Parathyroid adenoma (tissue), 2 donors: ENCODE results near the gene HHATL.

Source experiments
- H2AFZ ChIP-seq: fragments of 300-600 bp; sonication (generic); one replicate; pipeline ENCODE4 v1.7.0; 2017; ENCODE audit warnings: antibody characterized with exemption, mild to moderate bottlenecking
- H3K27ac ChIP-seq: fragments of 300-600 bp; sonication (generic); one replicate; pipeline ENCODE4 v1.7.0; 2017
- H3K27me3 ChIP-seq: fragments of 300-600 bp; sonication (generic); one replicate; pipeline ENCODE4 v1.7.0; 2017; ENCODE audit warnings: low read length; ENCODE audit not compliant: control insufficient read depth, insufficient read depth
- H3K36me3 ChIP-seq: fragments of 300-600 bp; sonication (generic); one replicate; pipeline ENCODE4 v1.7.0; 2017; ENCODE audit warnings: low read length; ENCODE audit not compliant: control insufficient read depth, insufficient read depth
- H3K4me1 ChIP-seq: fragments of 300-600 bp; sonication (generic); one replicate; pipeline ENCODE4 v1.7.0; 2017; ENCODE audit warnings: control low read depth
- H3K4me2 ChIP-seq: fragments of 300-600 bp; sonication (generic); one replicate; pipeline ENCODE4 v1.7.0; 2017; ENCODE audit warnings: low read length
- H3K4me3 ChIP-seq: fragments of 300-600 bp; sonication (generic); one replicate; pipeline ENCODE4 v1.7.0; 2017; ENCODE audit warnings: low read depth, low read length
- H3K79me2 ChIP-seq: fragments of 300-600 bp; sonication (generic); one replicate; pipeline ENCODE4 v1.7.0; 2017; ENCODE audit warnings: control low read depth
- H3K9ac ChIP-seq: fragments of 300-600 bp; sonication (generic); one replicate; pipeline ENCODE4 v1.7.0; 2017; ENCODE audit warnings: mild to moderate bottlenecking
- H3K9me3 ChIP-seq: fragments of 300-600 bp; sonication (generic); one replicate; pipeline ENCODE4 v1.7.0; 2017; ENCODE audit warnings: low read length; ENCODE audit not compliant: control insufficient read depth
- TF ChIP-seq, protein P1 (sequence below): fragments of 300-600 bp; sonication (generic); IDR thresholded peaks from one replicate; pipeline ENCODE4 v1.7.0; 2017; ENCODE audit warnings: antibody characterized with exemption, mild to moderate bottlenecking
- donor health status: primary hyperparathyroidism.

HHATL gene

GRCh38 chr3:42665050-42665878, 37.3 kb downstream of the HHATL start:
- Histone ChIP-seq H3K4me1 (peaks cover 15% of the 10 kb centered on the region), H3K9me3 (no peaks in the 10 kb centered on the region), H3K4me3 (no peak overlapping the region), H3K27ac (no peak overlapping the region), H3K79me2 (no peaks in the 10 kb centered on the region), H3K36me3 (no peaks in the 10 kb centered on the region), H2AFZ (no peak overlapping the region), H3K9ac (no peak overlapping the region), H3K4me2 (no peak overlapping the region), H3K27me3 (no peaks in the 10 kb centered on the region)
- TF ChIP-seq, protein P1, sequence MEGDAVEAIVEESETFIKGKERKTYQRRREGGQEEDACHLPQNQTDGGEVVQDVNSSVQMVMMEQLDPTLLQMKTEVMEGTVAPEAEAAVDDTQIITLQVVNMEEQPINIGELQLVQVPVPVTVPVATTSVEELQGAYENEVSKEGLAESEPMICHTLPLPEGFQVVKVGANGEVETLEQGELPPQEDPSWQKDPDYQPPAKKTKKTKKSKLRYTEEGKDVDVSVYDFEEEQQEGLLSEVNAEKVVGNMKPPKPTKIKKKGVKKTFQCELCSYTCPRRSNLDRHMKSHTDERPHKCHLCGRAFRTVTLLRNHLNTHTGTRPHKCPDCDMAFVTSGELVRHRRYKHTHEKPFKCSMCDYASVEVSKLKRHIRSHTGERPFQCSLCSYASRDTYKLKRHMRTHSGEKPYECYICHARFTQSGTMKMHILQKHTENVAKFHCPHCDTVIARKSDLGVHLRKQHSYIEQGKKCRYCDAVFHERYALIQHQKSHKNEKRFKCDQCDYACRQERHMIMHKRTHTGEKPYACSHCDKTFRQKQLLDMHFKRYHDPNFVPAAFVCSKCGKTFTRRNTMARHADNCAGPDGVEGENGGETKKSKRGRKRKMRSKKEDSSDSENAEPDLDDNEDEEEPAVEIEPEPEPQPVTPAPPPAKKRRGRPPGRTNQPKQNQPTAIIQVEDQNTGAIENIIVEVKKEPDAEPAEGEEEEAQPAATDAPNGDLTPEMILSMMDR: no peak

- no peak overlapping the region for H3K27ac ChIP-seq
- TF ChIP-seq, protein P1: no peak
- H3K36me3 ChIP-seq: no peaks in the 10 kb centered on the region
- H3K9ac ChIP-seq: no peak overlapping the region
- no peaks in the 10 kb centered on the region for H3K79me2 ChIP-seq
- no peak overlapping the region for H3K4me2 ChIP-seq
- H3K4me3 ChIP-seq: no peak overlapping the region
- peaks cover 15% of the 10 kb centered on the region for H3K4me1 ChIP-seq
- no peak overlapping the region for H2AFZ ChIP-seq
- H3K9me3 ChIP-seq: no peaks in the 10 kb centered on the region
- no peaks in the 10 kb centered on the region for H3K27me3 ChIP-seq
Measured at GRCh38 chr3:42664438-42664803, 38.2 kb downstream of the HHATL start.

DNA sequence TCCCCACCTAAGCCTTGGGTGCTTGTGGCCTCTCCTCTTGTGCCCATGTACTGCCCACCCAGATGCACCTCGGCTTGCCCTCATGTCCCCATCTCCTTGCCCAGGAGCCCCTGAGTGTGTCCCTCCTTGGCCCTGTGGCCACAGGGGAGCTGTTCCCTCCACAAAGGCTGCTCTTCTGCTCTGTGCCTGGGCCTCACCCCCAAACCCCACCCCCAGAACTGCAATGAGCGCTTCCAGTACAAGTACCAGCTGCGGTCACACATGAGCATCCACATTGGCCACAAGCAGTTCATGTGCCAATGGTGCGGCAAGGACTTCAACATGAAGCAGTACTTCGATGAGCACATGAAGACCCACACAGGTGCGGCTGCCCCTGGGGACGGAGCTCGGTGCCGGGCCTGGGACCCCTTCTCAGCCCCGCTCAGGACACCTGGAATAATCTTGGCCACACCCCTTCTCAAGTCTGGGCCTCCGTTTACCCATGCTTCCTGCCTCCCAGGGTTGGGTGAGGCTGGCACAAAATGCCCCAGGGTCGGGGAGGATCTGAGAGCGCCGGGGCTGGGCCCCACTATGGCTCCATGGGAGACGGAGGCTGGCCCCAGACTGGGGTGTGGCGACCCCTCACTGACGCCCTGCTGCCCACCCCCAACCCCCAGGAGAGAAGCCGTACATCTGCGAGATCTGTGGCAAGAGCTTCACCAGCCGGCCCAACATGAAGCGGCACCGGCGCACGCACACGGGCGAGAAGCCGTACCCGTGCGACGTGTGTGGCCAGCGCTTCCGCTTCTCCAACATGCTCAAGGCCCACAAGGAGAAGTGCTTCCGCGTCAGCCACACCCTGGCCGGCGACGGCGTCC, 38.8 kb downstream of the HHATL start:
- H3K4me1 ChIP-seq: peaks cover 14% of the 10 kb centered on the region
- no peak overlapping the region for H3K9ac ChIP-seq
- no peaks in the 10 kb centered on the region for H3K27me3 ChIP-seq
- H3K4me2 ChIP-seq: no peak overlapping the region
- H3K9me3 ChIP-seq: no peaks in the 10 kb centered on the region
- H3K27ac ChIP-seq: no peak overlapping the region
- TF ChIP-seq, protein P1: no peak
- H3K4me3 ChIP-seq: no peak overlapping the region
- no peak overlapping the region for H2AFZ ChIP-seq
- no peaks in the 10 kb centered on the region for H3K36me3 ChIP-seq
- no peaks in the 10 kb centered on the region for H3K79me2 ChIP-seq

GRCh38 chr3:42662813-42663535, 39.6 kb downstream of the HHATL start:
- TF ChIP-seq, protein P1: no peak
- Histone ChIP-seq H3K9me3 (no peaks in the 10 kb centered on the region), H2AFZ (no peak overlapping the region), H3K27me3 (no peaks in the 10 kb centered on the region), H3K4me1 (peaks cover 6% of the 10 kb centered on the region), H3K27ac (no peak overlapping the region), H3K4me2 (no peak overlapping the region), H3K79me2 (no peaks in the 10 kb centered on the region), H3K9ac (no peak overlapping the region), H3K36me3 (no peaks in the 10 kb centered on the region), H3K4me3 (no peak overlapping the region)
